PC-9 (cell line): ENCODE measurements around the gene SERPING1. TPM values are rescaled to one million over a fixed set of nuclear protein-coding genes. Genes with fewer than 3 reads are reported as not detected.

ENCODE experiments used
- BruUV-seq: library from RNA; stranded (reverse); fragments of 400-500 nt; replicated peaks from 2 replicates; lab custom pipeline; 2021; lab: Mats Ljungman, UMichigan
- CTCF ChIA-PET: fragments of 300-600 bp; sonication (Branson Sonifier 250); formaldehyde crosslinking; loops from one replicate; lab custom pipeline; 2022; ENCODE audit warnings: antibody characterized with exemption; lab: Charles Lee
- POLR2A ChIA-PET: fragments of 300-600 bp; sonication (Branson Sonifier 250); formaldehyde crosslinking; loops from one replicate; lab custom pipeline; 2022; ENCODE audit warnings: antibody characterized with exemption; ENCODE audit not compliant: unreplicated experiment; lab: Charles Lee
- DNase-seq, 2 experiments: peaks; one replicate each; pipeline versions ENCODE4 v3.0.0 to v3.0.0-alpha.2; 2015 to 2022; ENCODE audit warnings: mixed read lengths in 1 of 2
- H2AFZ ChIP-seq: fragments of 200-600 bp; sonication (generic); 2 replicates; pipeline ENCODE4 v1.8.1; 2017; ENCODE audit warnings: antibody characterized with exemption
- H3F3A ChIP-seq: fragments of 200-600 bp; sonication (generic); 2 replicates; pipeline ENCODE4 v1.8.1; 2017; ENCODE audit warnings: antibody characterized with exemption, mild to moderate bottlenecking, low read depth; ENCODE audit not compliant: insufficient read depth
- H3K27ac ChIP-seq: fragments of 200-600 bp; sonication (generic); 2 replicates; pipeline ENCODE4 v1.6.1; 2016; ENCODE audit warnings: mixed run types
- H3K27me3 ChIP-seq: fragments of 200-600 bp; sonication (generic); 2 replicates; pipeline ENCODE4 v1.6.1; 2016; ENCODE audit warnings: low read depth, mixed run types; ENCODE audit not compliant: insufficient read depth
- H3K36me3 ChIP-seq: fragments of 200-600 bp; sonication (generic); 2 replicates; pipeline ENCODE4 v1.6.1; 2016; ENCODE audit warnings: low read depth, mixed run types
- H3K4me1 ChIP-seq: fragments of 200-600 bp; sonication (generic); replicated peaks from 2 replicates; pipeline ENCODE4 v1.6.1; 2016; ENCODE audit warnings: mixed run types; ENCODE audit not compliant: insufficient read depth
- H3K4me2 ChIP-seq: fragments of 200-600 bp; sonication (generic); 2 replicates; pipeline ENCODE4 v1.6.1; 2017; ENCODE audit warnings: mixed run types
- H3K4me3 ChIP-seq: fragments of 200-600 bp; sonication (generic); 2 replicates; pipeline ENCODE4 v1.6.1; 2016; ENCODE audit warnings: mixed run types
- H3K79me2 ChIP-seq: fragments of 200-600 bp; sonication (generic); 2 replicates; pipeline ENCODE4 v1.6.1; 2017; ENCODE audit warnings: low read depth, mixed run types
- H3K9me2 ChIP-seq: fragments of 200-600 bp; sonication (generic); 2 replicates; pipeline ENCODE4 v1.8.1; 2017; ENCODE audit warnings: mild to moderate bottlenecking; ENCODE audit not compliant: insufficient read depth
- H3K9me3 ChIP-seq: fragments of 200-600 bp; sonication (generic); 2 replicates; pipeline ENCODE4 v1.8.1; 2016; ENCODE audit warnings: low read depth; ENCODE audit not compliant: insufficient read depth
- H4K20me1 ChIP-seq: fragments of 200-600 bp; sonication (generic); 2 replicates; pipeline ENCODE4 v1.8.1; 2017; ENCODE audit not compliant: insufficient read depth
- CTCF ChIP-seq: fragments of 200-600 bp; sonication (generic); conservative IDR thresholded peaks from 2 replicates; pipeline ENCODE4 v1.6.1; 2017; ENCODE audit warnings: mixed run types, antibody characterized with exemption, mild to moderate bottlenecking, moderate library complexity
- EZH2 ChIP-seq: fragments of 200-600 bp; sonication (generic); IDR thresholded peaks from 2 replicates; pipeline ENCODE4 v1.8.0; 2017; ENCODE audit warnings: antibody characterized with exemption, low read depth
- intact Hi-C: fragments of 100-400 bp; cut with micrococcal nuclease; formaldehyde crosslinking; loops from one replicate; pipeline ENCODE4 v1.10.0; 2022; ENCODE audit not compliant: unreplicated experiment
- total RNA-seq: library from RNA; stranded (reverse); gene quantifications from 2 replicates; pipeline ENCODE4 v1.2.3, GENCODE V29; 2021

SERPING1 gene
- total RNA-seq, 1 experiment from 2014 or later = 3.1 TPM

GRCh38 chr11:57586711-57587245 lies 10.7 kb upstream of the SERPING1 start:
- BruUV-seq = no TSS peak
- Histone ChIP-seq H3K27ac (no peak overlapping the region), H3K4me3 (no peak overlapping the region), H3K27me3 (0 out of 2 replicates have a peak, but pooled peaks cover 5% of the 10 kb centered on the region), H2AFZ (no peak overlapping the region), H3K79me2 (no peaks in the 10 kb centered on the region), H4K20me1 (no peaks in the 10 kb centered on the region), H3K9me3 (no peaks in the 10 kb centered on the region), H3K9me2 (no peaks in the 10 kb centered on the region), H3K4me2 (no peak overlapping the region), H3K36me3 (no peaks in the 10 kb centered on the region), H3K4me1 (no peaks in the 10 kb centered on the region), H3F3A (no peaks in the 10 kb centered on the region)
- intact Hi-C loops = no loop called here
- ChIA-PET POLR2A (no interaction called here), CTCF (no interaction called here)
- no peak for TF ChIP-seq EZH2
- TF ChIP-seq CTCF = no peak
- no peak for DNase-seq

- no TSS peak for BruUV-seq
Observed at GRCh38 chr11:57588046-57588710, 9.3 kb upstream of the SERPING1 start.

GRCh38 chr11:57596266-57596885 lies 1.1 kb upstream of the SERPING1 start:
- no TSS peak for BruUV-seq
- no peaks in the 10 kb centered on the region for H3K79me2 ChIP-seq
- peaks cover 32% of the 10 kb centered on the region for H3K27me3 ChIP-seq
- CTCF ChIA-PET = interaction anchor here (0.7 kb wide), 1 partner anchor 40 kb away, joined by 15 read pairs; no protein-coding TSS in a partner anchor
- no peak overlapping the region for H3K27ac ChIP-seq
- intact Hi-C loops = no loop called here
- H3F3A ChIP-seq = no peaks in the 10 kb centered on the region
- H4K20me1 ChIP-seq = no peaks in the 10 kb centered on the region
- POLR2A ChIA-PET = no interaction called here
- DNase-seq = no peak
- H3K4me3 ChIP-seq = no peak overlapping the region
- no peaks in the 10 kb centered on the region for H3K9me2 ChIP-seq
- H3K4me2 ChIP-seq = no peak overlapping the region
- H3K36me3 ChIP-seq = no peaks in the 10 kb centered on the region
- no peak for TF ChIP-seq EZH2
- no peak for TF ChIP-seq CTCF
- H3K9me3 ChIP-seq = no peaks in the 10 kb centered on the region
- no peak overlapping the region for H2AFZ ChIP-seq
- no peaks in the 10 kb centered on the region for H3K4me1 ChIP-seq

More at GRCh38 chr11:57588046-57588710, 9.3 kb upstream of the SERPING1 start:
- TF ChIP-seq EZH2 (no peak), CTCF (no peak)
- Histone ChIP-seq H3K9me2 (no peaks in the 10 kb centered on the region), H3K79me2 (no peaks in the 10 kb centered on the region), H3K27ac (no peak overlapping the region), H4K20me1 (no peaks in the 10 kb centered on the region), H3K4me2 (no peak overlapping the region), H3F3A (no peaks in the 10 kb centered on the region), H3K36me3 (no peaks in the 10 kb centered on the region), H3K4me1 (no peaks in the 10 kb centered on the region), H3K9me3 (no peaks in the 10 kb centered on the region), H3K4me3 (no peak overlapping the region), H3K27me3 (0 out of 2 replicates have a peak, but pooled peaks cover 5% of the 10 kb centered on the region), H2AFZ (no peak overlapping the region)
- intact Hi-C loops = no loop called here
- DNase-seq = no peak
- CTCF ChIA-PET = no interaction called here
- POLR2A ChIA-PET = no interaction called here
